ENCODE measurements around the gene RABGAP1L. TPM values are rescaled to one million over a fixed set of nuclear protein-coding genes. Genes with fewer than 3 reads are reported as not detected.

The RABGAP1L gene
- polyA plus RNA-seq, 3 donors: 35.2 to 75.3 (median 63.3) TPM

DNA sequence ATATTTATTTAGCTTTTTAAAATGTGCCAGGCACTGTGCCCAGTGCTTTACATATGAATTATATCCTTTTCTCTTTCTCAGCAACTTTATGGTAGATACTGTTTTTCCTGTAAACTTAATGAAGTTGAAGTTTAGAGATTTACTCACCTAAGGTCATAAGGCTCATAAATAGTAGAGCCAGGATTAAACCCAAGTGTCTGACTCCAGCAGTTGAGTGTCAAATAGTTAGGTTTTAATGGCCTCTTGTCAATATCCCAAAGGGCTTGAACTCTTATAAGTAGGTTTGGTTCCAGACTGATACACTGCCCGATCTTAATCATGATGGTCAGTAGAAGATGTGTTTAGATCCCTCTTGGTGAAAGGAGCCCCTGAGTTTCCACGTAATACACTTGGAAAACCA is 37.8 kb downstream of the RABGAP1L start:
- H3K4me1 ChIP-seq (ENCODE audit: control insufficient read depth in 1 of 2, insufficient read depth in 2 of 2, low read length in 2 of 2): no peaks in the 10 kb centered on the region
- Mint-ChIP-seq H3K4me1 (peaks cover 8% of the 10 kb centered on the region), H3K9me3 (peaks cover 0 to 6% (median 0%) of the 10 kb centered on the region in 7 donors), H3K27ac (no peak overlapping the region), H3K4me3 (no peak overlapping the region), H3K36me3 (peaks cover 0 to 9% of the 10 kb centered on the region in 2 donors), H3K27me3 (ENCODE audit: low read depth in 3 of 3) (no peaks in the 10 kb centered on the region)
- no peak for DNase-seq
- no peak overlapping the region for H3K27ac ChIP-seq (ENCODE audit: low read depth in 1 of 2, low read length in 2 of 2)
- H3K4me3 ChIP-seq (replicated peaks in 1 of 3; ENCODE audit: low read depth in 2 of 3, low read length in 3 of 3): no peak overlapping the region
- 100% methylated on average over 1 of the region's 2 CpGs for WGBS (ENCODE audit: insufficient coverage)
- H3K79me2 ChIP-seq (ENCODE audit: insufficient read depth, low read length): no peaks in the 10 kb centered on the region
- H3K9ac ChIP-seq (ENCODE audit: insufficient read depth, low read length, poor library complexity, severe bottlenecking): no peak overlapping the region
- no peaks in the 10 kb centered on the region for H3K36me3 ChIP-seq (replicated peaks in 1 of 2; ENCODE audit: control insufficient read depth in 1 of 2, insufficient read depth in 2 of 2, low read length in 2 of 2)
- TF ChIP-seq, protein P1, sequence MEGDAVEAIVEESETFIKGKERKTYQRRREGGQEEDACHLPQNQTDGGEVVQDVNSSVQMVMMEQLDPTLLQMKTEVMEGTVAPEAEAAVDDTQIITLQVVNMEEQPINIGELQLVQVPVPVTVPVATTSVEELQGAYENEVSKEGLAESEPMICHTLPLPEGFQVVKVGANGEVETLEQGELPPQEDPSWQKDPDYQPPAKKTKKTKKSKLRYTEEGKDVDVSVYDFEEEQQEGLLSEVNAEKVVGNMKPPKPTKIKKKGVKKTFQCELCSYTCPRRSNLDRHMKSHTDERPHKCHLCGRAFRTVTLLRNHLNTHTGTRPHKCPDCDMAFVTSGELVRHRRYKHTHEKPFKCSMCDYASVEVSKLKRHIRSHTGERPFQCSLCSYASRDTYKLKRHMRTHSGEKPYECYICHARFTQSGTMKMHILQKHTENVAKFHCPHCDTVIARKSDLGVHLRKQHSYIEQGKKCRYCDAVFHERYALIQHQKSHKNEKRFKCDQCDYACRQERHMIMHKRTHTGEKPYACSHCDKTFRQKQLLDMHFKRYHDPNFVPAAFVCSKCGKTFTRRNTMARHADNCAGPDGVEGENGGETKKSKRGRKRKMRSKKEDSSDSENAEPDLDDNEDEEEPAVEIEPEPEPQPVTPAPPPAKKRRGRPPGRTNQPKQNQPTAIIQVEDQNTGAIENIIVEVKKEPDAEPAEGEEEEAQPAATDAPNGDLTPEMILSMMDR (IDR thresholded peaks at IDR 0.05): no peak
- no peak overlapping the region for H2AFZ ChIP-seq (ENCODE audit: insufficient read depth, low read depth, low read length, poor library complexity, severe bottlenecking)
- intact Hi-C loops (cut with micrococcal nuclease): no loop called here
- H4K20me1 ChIP-seq (ENCODE audit: insufficient read depth, low read length): peaks cover 4% of the 10 kb centered on the region
- H3K4me2 ChIP-seq (replicated peaks; ENCODE audit: extremely low read depth, low read length, poor library complexity, severe bottlenecking): no peak overlapping the region
- H3K27me3 ChIP-seq (ENCODE audit: control insufficient read depth in 2 of 2, insufficient read depth in 2 of 2, low read length in 2 of 2): no peaks in the 10 kb centered on the region
- peaks cover 0 to 2% of the 10 kb centered on the region in 2 donors for H3K9me3 ChIP-seq (replicated peaks in 1 of 2; ENCODE audit: control insufficient read depth in 1 of 2, insufficient read depth in 1 of 2, low read length in 2 of 2)

DNA sequence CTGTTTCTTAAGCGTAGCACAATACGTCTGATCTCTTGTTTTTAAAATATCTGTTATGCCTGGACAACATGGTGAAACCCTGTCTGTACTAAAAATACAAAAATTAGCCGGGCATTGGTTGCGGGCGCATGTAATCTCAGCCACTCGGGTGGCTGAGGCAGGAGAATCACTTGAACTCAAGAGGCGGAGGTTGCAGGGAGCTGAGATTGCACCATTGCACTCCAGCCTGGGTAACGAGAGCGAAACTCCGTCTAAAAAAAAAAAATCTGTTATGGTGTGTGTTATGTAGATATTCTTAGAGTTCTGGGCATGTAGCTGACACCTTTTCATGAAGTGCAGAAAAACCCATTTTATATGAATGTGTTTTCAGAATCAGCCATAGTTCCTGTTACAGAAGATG is 38.2 kb downstream of the RABGAP1L start:
- peaks cover 8% of the 10 kb centered on the region for H3K4me1 Mint-ChIP-seq

More for the DNA sequence above, 38.2 kb downstream of the RABGAP1L start:
- Mint-ChIP-seq H3K27ac (no peak overlapping the region), H3K36me3 (peaks cover 0 to 9% of the 10 kb centered on the region in 2 donors), H3K27me3 (ENCODE audit: low read depth in 3 of 3) (no peaks in the 10 kb centered on the region), H3K9me3 (peaks cover 0 to 6% (median 0%) of the 10 kb centered on the region in 7 donors), H3K4me3 (no peak overlapping the region)
- TF ChIP-seq, protein P1 (IDR thresholded peaks at IDR 0.05): no peak
- peaks cover 4% of the 10 kb centered on the region for H4K20me1 ChIP-seq (ENCODE audit: insufficient read depth, low read length)
- 96% methylated on average over 5 of the region's 10 CpGs for WGBS (ENCODE audit: insufficient coverage)
- H3K27me3 ChIP-seq (ENCODE audit: control insufficient read depth in 2 of 2, insufficient read depth in 2 of 2, low read length in 2 of 2): no peaks in the 10 kb centered on the region
- H3K4me3 ChIP-seq (replicated peaks in 1 of 3; ENCODE audit: low read depth in 2 of 3, low read length in 3 of 3): no peak overlapping the region
- H3K36me3 ChIP-seq (replicated peaks in 1 of 2; ENCODE audit: control insufficient read depth in 1 of 2, insufficient read depth in 2 of 2, low read length in 2 of 2): no peaks in the 10 kb centered on the region
- H3K4me1 ChIP-seq (ENCODE audit: control insufficient read depth in 1 of 2, insufficient read depth in 2 of 2, low read length in 2 of 2): no peaks in the 10 kb centered on the region
- no peak overlapping the region for H3K9ac ChIP-seq (ENCODE audit: insufficient read depth, low read length, poor library complexity, severe bottlenecking)
- H3K4me2 ChIP-seq (replicated peaks; ENCODE audit: extremely low read depth, low read length, poor library complexity, severe bottlenecking): no peak overlapping the region
- intact Hi-C loops (cut with micrococcal nuclease): no loop called here
- no peak overlapping the region for H3K27ac ChIP-seq (ENCODE audit: low read depth in 1 of 2, low read length in 2 of 2)
- peaks cover 0 to 2% of the 10 kb centered on the region in 2 donors for H3K9me3 ChIP-seq (replicated peaks in 1 of 2; ENCODE audit: control insufficient read depth in 1 of 2, insufficient read depth in 1 of 2, low read length in 2 of 2)
- no peak overlapping the region for H2AFZ ChIP-seq (ENCODE audit: insufficient read depth, low read depth, low read length, poor library complexity, severe bottlenecking)
- DNase-seq: no peak
- H3K79me2 ChIP-seq (ENCODE audit: insufficient read depth, low read length): no peaks in the 10 kb centered on the region

Measured in CD14-positive monocyte (primary cell).